ENCODE results near the gene DLL4.

Gene DLL4

GRCh38 chr15:40928821-40929659 lies at the start of gene DLL4:
Gene DLL4, plus strand, starts transcription at chr15:40929340. Its CDS starts 329 bp downstream, at chr15:40929669.
- DNase-seq (ENCODE audit: low spot score) = no peak

GRCh38 chr15:40879609-40880008 lies 49.5 kb upstream of the DLL4 start:
- no peak for DNase-seq (ENCODE audit: low spot score)

GRCh38 chr15:40881351-40881750 lies 47.8 kb upstream of the DLL4 start:
- DNase-seq (ENCODE audit: low spot score) = no peak

GRCh38 chr15:40886586-40886985 lies 42.6 kb upstream of the DLL4 start:
- no peak for DNase-seq (ENCODE audit: low spot score)

DNA sequence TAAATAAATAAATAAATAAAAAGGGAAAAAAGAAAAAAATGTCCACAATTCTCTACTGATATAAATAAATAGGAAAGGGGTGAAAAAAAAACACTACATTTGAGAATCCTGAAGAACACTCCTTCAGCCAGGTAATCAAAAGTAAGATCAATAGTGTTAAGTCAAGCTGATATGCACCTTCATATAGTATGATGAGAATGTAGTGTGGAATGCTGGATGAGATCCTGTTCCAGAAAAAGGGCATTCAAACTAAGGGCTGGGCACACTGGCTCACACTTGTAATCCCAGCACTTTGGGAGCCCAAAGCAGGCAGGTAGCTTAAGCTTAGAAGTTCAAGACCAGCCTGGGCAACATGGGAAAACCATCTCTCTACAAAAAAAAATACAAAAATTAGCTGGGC lies 40.0 kb upstream of the DLL4 start:
- DNase-seq (ENCODE audit: low spot score) = no peak

DNA sequence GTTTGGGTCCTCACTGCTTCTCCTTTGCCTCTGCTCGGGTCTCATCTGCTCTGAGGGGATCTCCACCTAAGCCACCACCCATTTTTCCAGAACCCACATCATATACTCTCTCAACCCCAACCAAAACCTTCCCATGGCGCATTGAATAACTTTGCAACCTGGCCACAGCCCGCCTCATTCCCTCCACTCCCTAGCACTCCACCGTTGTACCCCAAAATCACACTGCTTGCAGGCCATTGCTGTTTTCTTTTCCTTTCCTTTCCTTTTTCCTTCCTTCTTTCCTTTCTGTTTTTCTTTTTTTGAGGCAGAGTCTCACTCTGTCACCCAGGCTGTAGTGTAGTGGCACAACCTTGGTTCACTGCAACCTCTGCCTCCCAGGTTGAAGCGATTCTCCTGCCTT lies 38.0 kb upstream of the DLL4 start:
- DNase-seq (ENCODE audit: low spot score) = no peak

DNA sequence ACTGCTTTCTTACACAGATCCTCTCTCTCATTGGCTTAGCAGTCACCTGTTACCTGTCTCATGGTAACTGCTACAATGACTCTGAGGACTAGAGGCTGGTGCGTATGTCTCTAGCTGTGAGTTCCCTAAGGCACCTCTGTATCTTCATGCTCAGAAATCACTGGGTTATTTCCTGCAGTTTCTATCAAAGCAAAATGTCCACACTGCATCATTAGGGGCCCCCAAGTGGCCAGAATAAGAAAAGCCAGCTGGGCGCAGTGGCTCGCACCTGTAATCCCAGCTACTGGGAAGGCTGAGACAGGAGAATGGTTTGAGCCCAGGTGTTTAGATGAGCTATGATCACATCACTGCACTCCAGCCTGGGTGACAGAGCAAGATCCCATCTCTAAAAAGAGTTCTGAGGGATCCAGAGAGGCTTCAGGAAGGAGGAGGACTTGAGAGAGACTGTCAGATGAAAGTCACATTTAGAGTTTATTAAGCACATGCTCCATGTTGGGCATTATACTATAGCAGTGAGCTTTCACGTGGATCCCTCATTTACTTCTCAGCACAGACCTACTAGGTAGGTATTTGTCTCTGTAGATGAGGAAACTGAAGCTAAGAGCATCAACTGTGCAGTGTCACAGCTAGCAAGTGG lies 37.2 kb upstream of the DLL4 start:
- no peak for DNase-seq (ENCODE audit: low spot score)

DNA sequence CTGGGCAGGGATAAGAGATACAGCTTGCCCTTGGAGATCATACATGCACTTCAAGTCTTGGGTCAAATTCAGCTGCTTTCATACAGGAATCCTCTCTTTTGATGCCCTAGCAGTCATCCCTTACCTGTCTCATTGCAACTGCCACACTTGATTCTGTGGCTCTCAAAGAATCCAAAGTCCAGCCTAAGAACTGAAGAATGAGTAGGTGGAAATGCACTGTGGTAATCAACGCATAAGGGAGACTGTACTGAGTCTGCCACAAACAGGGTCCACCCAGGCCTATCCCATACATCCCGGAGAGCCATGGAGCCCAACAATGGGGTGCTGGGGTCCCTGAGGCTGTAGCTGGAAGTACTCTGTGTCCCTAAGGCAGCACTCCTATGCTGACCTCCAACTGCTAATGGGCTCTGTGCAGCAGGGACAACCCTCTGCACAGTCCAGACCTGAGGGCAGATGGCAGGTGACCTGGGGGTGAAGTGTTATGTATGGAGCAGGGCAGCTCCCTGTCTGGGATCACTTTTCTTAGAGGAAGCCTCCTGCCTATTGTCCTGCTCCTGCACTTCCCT lies 36.6 kb upstream of the DLL4 start:
- DNase-seq (ENCODE audit: low spot score) = no peak

DNA sequence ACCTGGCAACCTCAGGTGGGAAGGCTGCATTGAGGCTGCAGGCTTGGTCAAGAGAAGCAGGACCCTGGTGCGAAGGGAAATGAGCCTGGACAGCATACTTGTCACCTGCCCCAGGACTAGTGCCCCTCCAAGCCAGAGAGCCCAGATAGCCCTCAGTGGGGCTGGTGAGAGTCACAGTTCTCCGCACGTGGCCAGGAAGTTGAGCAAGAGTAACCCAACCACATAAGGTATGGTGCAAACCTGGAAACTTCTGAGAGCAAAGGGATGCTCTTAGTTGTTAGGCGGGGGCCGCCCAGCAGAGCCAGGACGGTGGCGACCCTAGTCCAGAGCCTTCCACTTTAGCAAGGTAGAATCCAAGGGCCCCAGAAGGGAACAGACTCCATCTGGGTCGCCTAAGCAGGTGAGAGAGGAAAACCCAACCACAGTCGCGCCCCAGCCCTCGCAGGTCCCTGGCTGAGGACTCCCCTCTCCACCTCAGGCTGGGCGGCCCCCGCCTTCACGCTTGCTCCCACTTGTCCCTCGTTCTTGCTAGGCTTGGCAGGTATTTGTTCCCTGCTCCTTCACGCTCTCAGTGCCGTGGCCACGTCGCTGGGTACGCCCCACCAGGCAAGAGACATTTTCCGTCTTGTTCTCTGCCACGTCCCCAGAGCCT lies 36.0 kb upstream of the DLL4 start:
- no peak for DNase-seq (ENCODE audit: low spot score)

GRCh38 chr15:40893733-40894680 lies 35.1 kb upstream of the DLL4 start, which contains the start of gene VPS18:
Gene VPS18, plus strand, starts transcription at chr15:40894450. Its CDS starts 319 bp downstream, at chr15:40894769.
- DNase-seq (ENCODE audit: low spot score) = peak; percentile 97

DNA sequence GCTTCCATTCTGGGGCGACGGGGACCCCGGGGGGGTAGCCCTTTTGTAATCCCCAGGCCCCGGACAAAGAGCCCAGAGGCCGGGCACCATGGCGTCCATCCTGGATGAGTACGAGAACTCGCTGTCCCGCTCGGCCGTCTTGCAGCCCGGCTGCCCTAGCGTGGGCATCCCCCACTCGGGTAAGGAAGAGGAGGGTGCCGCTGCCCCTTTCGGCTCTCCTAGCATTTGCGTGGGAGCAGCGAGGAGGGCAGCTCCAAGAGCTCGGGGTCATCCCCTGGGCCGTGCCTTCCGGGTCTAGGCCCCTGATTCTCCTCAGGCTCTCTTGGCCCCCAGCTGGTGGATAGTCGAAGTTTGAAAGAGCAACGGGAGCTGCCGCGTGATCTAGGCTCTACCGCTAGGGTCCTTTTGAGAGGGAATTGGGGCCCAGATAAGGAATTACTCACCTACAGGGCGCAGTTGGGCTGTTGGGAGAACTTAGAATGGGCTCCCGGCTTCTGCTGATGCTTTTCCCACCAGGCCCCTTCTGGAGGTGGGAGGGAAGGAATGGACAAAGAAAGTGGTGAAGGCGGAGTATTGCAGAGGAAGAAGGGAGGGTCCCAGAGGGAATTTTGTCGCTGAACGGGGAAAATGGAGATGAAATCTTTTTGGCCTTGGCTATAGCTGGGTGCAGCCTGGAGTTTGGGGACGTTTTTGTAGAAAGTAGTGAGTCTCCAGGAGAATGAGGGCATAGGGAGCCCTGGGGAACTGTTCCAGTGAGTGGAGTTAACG lies 34.3 kb upstream of the DLL4 start:
- peak; percentile 34 for DNase-seq (ENCODE audit: low spot score)

- DNase-seq (ENCODE audit: low spot score) = no peak
These were observed 29.5 kb upstream of the DLL4 start for GRCh38 chr15:40899536-40900207.

DNA sequence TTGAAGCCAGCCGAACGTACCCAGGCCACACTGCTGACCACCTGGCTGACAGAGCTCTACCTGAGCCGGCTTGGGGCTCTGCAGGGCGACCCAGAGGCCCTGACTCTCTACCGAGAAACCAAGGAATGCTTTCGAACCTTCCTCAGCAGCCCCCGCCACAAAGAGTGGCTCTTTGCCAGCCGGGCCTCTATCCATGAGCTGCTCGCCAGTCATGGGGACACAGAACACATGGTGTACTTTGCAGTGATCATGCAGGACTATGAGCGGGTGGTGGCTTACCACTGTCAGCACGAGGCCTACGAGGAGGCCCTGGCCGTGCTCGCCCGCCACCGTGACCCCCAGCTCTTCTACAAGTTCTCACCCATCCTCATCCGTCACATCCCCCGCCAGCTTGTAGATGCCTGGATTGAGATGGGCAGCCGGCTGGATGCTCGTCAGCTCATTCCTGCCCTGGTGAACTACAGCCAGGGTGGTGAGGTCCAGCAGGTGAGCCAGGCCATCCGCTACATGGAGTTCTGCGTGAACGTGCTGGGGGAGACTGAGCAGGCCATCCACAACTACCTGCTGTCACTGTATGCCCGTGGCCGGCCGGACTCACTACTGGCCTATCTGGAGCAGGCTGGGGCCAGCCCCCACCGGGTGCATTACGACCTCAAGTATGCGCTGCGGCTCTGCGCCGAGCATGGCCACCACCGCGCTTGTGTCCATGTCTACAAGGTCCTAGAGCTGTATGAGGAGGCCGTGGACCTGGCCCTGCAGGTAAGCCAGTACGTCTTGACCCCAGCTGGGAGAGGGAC lies 28.7 kb upstream of the DLL4 start:
- no peak for DNase-seq (ENCODE audit: low spot score)

DNA sequence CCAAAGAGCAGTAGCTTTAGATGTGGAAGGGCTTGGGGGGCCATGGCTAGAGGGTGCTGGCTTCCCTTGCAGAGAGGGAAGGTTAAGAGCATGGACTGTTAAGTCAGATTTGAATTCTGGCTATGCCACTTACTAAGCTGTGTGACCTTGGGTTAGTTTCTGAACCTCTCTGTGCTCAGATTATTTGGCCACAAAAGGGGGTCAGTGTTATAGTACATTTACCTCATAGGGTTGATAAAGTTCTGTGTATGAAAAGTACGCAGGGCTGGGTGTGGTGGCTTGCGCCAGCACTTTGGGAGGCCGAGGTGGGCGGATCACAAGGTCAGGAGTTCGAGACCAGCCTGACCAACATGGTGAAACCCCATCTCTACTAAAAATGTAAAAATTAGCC lies 28.1 kb upstream of the DLL4 start:
- no peak for DNase-seq (ENCODE audit: low spot score)

- no peak for DNase-seq (ENCODE audit: low spot score)
These were observed 26.3 kb upstream of the DLL4 start for GRCh38 chr15:40902605-40903561.

DNA sequence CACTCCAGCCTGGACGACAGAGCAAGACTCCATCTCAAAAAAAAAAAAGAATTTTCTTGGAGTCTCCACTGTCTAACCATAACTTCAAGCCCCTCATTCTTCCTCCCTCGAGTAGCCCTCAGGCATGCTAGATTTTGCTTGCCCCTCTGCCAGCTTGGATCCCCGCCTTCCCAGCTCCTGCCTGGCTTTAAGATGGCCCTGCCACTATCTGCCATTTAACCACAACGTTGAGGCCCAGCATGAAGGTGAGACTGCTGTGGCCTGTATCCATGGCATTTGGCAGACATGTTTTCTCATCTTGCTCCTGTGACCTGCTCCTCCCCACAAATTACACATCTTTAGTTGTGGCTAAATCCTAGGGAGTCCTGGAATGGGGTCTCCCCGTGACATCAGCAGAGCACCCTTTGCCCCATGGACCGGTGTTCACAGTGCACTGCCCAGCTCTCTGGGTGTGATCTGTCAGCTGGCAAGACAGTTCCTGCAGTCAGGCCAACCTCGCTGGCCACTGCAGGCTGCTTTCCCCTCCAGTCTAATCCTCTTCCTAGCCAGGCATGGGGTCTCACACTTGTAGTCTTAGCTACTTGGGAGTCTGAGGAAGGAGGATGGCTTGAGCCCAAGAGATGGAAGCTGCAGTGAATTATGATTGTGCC lies 24.5 kb upstream of the DLL4 start:
- DNase-seq (ENCODE audit: low spot score) = no peak
